GM21447 (cell line): Measurements from ENCODE around the gene PTPRM.

Experiments
- ATAC-seq: cut with Tn5 transposase; IDR thresholded peaks from one replicate; pipeline ENCODE4 v1.9.1; 2021; ENCODE audit not compliant: unreplicated experiment

PTPRM gene

GRCh38 chr18:8133888-8134287 lies 566.8 kb downstream of the PTPRM start:
- ATAC-seq, result no peak

GRCh38 chr18:8139127-8139527 lies 572.0 kb downstream of the PTPRM start:
- ATAC-seq, result no peak

GRCh38 chr18:8139891-8140406 lies 572.8 kb downstream of the PTPRM start:
- no peak for ATAC-seq

- ATAC-seq, result no peak
These were observed 573.9 kb downstream of the PTPRM start for GRCh38 chr18:8140841-8141501.

GRCh38 chr18:8142131-8142711 lies 575.1 kb downstream of the PTPRM start:
- no peak for ATAC-seq

DNA sequence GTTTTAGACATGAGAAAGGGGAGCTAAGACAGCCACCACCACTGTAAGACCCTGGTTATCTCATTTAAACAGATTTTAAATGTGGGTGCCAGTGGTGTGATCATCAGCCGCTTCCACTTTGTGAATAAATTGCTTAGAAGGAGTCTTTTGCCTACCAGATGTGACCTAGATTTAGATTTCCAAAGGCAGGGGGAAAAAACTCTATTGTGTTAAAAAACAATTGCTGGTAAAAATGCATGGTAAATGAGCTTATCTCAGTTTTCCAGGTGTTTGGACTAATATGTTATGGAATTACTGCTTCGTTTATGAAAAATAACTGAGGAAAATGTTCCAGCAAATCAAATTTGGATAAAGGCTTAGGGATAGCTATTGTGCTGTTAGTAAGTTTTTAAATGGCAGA lies 575.8 kb downstream of the PTPRM start:
- ATAC-seq, result no peak

DNA sequence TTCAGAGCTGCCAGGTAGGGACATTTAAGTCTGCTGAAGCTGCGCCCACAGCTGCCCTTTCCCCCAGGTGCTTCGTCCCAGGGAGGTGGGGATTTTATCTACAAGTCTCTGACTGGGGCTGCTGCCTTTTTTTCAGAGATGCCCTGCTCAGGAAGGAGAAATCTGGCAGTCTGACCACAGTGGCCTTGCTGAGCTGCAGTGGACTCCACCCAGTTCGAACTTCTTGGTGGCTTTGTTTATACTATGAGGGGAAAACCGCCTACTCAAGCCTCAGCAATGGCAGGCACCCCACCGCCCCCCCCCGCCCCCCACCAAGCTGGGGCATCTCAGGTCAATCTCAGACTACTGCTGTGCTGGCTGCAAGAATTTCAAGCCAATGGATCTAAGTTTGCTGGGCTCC lies 584.1 kb downstream of the PTPRM start:
- ATAC-seq, result no peak

DNA sequence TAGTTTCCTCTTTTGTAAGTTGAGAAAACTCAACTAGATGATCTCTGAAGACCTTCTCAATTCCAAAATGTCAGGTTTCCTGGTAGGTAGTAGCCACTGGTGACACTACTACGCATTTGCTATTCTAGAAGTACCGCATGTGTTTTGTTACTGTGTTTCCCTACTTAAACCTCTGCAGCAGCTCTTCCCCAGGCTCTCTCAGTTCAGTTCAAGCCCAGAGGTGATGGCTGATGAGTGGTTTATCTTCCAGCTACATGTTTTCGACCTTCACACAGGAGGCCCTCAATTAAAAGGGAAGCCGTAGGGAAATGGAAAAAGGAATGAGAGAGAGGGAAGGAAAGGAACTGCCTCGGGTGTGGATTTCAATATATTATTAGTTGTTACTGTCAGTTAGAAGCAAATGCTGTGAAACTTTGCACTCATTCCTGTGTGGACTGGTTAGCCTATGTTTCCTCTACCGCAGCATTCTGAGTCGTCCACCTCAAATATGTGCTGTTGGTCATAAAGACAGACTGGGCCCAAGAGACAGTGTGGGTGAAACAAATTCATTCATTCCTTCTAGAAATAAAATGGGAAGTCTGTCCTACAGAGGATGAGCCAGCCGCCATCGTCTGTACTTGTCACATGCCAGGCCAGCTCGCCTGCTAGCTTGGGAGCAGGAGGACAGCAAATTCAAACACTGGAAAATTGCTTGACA lies 586.9 kb downstream of the PTPRM start:
- ATAC-seq, result no peak

- ATAC-seq, result no peak
These were observed 595.7 kb downstream of the PTPRM start for GRCh38 chr18:8162802-8163201.

GRCh38 chr18:8163286-8163959 lies 596.3 kb downstream of the PTPRM start:
- ATAC-seq, result no peak

DNA sequence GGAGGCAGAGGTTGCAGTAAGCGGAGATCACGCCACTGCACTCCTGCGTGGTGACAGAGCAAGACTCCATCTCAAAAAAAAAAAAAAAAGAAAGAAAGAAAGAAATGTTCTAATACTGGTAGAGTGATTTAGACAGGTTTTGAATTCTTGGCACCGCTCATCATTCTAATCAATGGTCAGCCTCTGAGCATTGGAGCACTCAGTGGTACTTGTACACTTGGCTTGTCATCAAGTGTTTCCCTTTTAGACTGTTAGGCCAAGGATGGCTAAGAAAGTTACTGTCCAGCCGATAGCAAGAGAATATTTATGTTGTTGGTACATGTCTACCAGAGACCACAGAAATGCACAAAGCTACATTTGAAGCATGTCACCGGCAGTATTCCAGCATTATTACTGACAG lies 598.0 kb downstream of the PTPRM start:
- ATAC-seq, result no peak

- no peak for ATAC-seq
These were observed 599.9 kb downstream of the PTPRM start for GRCh38 chr18:8167026-8167425.

GRCh38 chr18:8167673-8168072 lies 600.6 kb downstream of the PTPRM start:
- no peak for ATAC-seq

- no peak for ATAC-seq
These were observed 602.6 kb downstream of the PTPRM start for GRCh38 chr18:8169722-8170121.

- no peak for ATAC-seq
These were observed 607.7 kb downstream of the PTPRM start for GRCh38 chr18:8174771-8175170.

DNA sequence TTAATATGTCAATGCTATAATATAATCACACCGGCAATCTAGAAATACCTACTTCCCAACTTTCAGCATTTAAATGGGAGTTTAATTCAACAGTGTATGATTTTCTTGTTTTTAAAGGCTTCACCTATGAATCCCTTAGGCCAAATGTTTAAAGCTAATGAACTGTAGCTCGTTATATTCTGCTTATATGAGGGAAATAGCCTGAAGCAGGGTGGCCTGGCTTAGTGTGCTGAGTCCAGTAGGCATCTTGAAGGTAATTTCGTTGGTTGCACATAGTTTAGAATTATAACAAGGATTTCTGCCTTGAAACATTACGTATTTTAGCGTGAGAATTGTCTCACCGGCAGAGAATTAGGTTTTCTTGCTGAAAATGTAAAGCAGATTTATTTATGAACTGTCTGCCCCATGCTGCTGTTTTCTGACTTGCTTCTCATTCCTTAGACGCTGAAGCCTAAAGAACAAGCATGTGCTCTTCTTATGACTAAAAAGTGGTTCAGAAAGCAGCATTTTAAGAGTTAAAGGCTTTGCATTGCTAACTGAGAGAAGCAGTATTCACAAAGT lies 608.5 kb downstream of the PTPRM start:
- no peak for ATAC-seq

GRCh38 chr18:8176109-8176508 lies 609.0 kb downstream of the PTPRM start:
- no peak for ATAC-seq

- no peak for ATAC-seq
These were observed 609.4 kb downstream of the PTPRM start for GRCh38 chr18:8176554-8176953.

GRCh38 chr18:8177330-8178016 lies 610.4 kb downstream of the PTPRM start:
- no peak for ATAC-seq

- ATAC-seq, result no peak
These were observed 619.3 kb downstream of the PTPRM start for GRCh38 chr18:8186413-8186812.

DNA sequence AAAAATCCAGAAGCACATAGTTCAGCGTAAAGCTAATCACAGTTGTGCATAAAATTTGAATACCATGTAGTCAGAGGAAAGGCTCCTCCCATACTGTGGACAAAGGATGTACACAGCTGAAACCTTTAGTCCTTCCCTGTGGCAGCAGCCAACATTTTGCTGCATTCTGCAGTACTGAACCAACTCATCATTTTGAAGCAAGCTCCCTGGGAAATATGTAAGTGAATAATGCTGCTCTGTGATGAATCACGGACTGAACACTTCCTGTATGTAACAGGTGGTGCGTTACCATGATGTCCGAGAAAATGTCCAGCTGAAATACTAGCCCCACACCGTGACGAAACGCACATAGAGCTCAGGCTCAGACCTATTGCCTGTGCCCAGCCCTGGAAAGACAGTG lies 621.1 kb downstream of the PTPRM start:
- no peak for ATAC-seq
